Astrocyte of the cerebellum (primary cell): ENCODE results near the gene RET.

ENCODE experiments used
- DNase-seq: peaks from one replicate; pipeline ENCODE4 v3.0.0-alpha.2; 2011; ENCODE audit warnings: low read depth
- H3K4me3 ChIP-seq: 2 replicates; pipeline ENCODE4 v1.5.1; 2011; ENCODE audit warnings: mild to moderate bottlenecking, low read depth, low read length, moderate library complexity
- CTCF ChIP-seq: IDR thresholded peaks from 2 replicates; pipeline ENCODE4 v1.5.1; 2012; ENCODE audit warnings: low read length, low read depth, moderate library complexity, mild to moderate bottlenecking; ENCODE audit errors: missing control alignments
- in situ Hi-C: cut with HindIII; loops from 2 replicates; pipeline ENCODE4 v1.10.0; 2017; ENCODE audit warnings: low sequenced_read_pairs

The RET gene

GRCh38 chr10:43160046-43160920 is 83.4 kb downstream of the RET start:
- TF ChIP-seq CTCF = no peak
- in situ Hi-C loops = no loop called here
- H3K4me3 ChIP-seq = no peak overlapping the region
- DNase-seq = no peak

GRCh38 chr10:43160921-43161255 is 84.0 kb downstream of the RET start:
- H3K4me3 ChIP-seq = no peak overlapping the region
- no peak for DNase-seq
- in situ Hi-C loops = no loop called here
- no peak for TF ChIP-seq CTCF

- in situ Hi-C loops = no loop called here
- TF ChIP-seq CTCF = no peak
- no peak overlapping the region for H3K4me3 ChIP-seq
- no peak for DNase-seq
Measured at GRCh38 chr10:43162604-43163003, 85.7 kb downstream of the RET start.

- in situ Hi-C loops = no loop called here
- no peak for TF ChIP-seq CTCF
Measured at GRCh38 chr10:43166207-43166879, 89.5 kb downstream of the RET start.

GRCh38 chr10:43166880-43167497 is 90.1 kb downstream of the RET start:
- DNase-seq = no peak
- TF ChIP-seq CTCF = no peak
- H3K4me3 ChIP-seq = no peak overlapping the region
- in situ Hi-C loops = no loop called here

More at GRCh38 chr10:43166207-43166879, 89.5 kb downstream of the RET start:
- DNase-seq = no peak
- H3K4me3 ChIP-seq = no peak overlapping the region

GRCh38 chr10:43167498-43167889 is 90.6 kb downstream of the RET start:
- in situ Hi-C loops = no loop called here
- DNase-seq = no peak
- no peak overlapping the region for H3K4me3 ChIP-seq
- TF ChIP-seq CTCF = no peak
